Activated CD4-positive, alpha-beta T cell treated with anti-CD3 and anti-CD28 coated beads for 48 hours (primary cell): ENCODE measurements around the gene ADH7.
"Not testable (repeated sequence)": the region's sequence is repeated elsewhere in the genome, so short reads cannot be mapped to it uniquely, and the experiment has no call there.

Experiments used
- DNase-seq: peaks from one replicate; pipeline ENCODE4 v3.0.0-alpha.2; 2020

ADH7 gene

DNA sequence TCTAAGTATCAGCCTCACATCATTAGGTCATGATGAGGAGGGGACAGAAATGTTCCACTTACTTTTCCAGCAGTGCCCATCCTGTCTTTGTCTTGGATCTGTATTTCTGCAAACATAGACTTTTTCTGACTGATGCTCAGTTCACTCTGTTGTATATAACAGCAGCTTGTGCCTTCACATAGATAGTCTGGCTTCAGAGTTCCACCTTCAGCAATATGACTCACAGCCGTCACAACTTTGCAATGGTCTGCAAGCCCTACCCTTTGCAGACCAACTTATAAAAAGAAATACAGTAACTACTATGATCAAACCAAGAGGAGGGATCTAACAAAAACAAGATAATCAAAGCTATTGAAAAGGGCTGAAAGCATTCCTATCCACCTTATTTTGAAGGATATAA is at the start of gene ADH7:
Gene ADH7 (minus strand): TSS at position 189 of the 400 bp plus-strand sequence. CDS start 109 bp downstream, at position 80.
- no peak for DNase-seq

DNA sequence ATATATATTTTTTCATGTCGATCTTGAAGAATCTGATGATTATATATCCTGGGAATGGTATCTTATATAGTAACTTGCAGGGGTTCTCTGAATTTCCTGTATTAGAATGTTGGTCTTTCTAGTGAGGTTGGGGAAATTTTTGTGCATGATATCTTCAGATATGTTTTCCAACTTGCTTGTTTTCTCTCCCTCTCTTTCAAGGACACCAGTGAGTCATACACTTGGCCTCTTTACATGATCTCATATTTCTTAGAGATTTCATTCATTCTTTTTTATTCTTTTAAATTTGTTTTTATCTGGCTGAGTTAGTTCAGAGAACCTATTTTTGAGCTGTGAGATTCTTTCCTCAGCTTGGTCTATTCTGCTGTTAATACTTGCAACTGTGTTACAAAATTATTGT is 48.5 kb upstream of the ADH7 start:
- DNase-seq, result no peak

DNA sequence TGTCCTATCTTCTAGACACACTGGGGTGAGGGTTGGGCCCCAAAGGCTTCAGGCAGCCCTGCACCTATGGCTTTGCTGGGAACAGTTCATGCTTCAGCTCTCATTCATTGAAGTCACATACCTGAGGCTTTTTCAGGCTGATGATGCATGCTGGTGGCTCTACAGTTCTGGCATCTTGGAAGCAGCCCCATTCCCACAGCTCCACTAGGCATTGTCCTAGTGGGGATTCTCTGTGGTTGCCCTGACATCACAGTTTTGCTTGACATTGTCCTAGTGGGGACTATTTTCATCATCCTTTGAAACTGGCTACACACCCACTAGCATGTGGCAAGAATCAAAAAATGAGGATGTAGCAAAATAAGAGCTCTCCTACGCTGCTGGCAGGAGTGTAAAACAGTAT is 38.0 kb upstream of the ADH7 start:
- no peak for DNase-seq

DNA sequence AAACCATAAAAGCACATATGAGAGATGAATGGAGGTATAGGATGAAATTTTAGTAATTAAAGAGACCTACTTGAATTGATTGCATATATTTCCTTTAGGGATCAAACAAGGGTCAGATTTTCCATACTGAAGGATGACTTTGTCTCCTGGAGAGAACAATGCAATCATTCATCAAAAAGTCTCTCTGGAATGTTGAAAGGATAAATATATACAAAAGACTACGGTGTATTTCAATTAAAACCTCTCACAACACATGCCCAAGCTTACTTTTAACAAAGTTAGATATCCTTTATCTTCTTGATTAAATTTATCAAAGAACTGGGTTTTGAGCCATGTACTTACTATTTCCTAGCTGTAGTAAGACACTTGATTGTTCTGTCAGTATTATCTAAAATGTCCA is 36.8 kb upstream of the ADH7 start:
- DNase-seq, result no peak

DNA sequence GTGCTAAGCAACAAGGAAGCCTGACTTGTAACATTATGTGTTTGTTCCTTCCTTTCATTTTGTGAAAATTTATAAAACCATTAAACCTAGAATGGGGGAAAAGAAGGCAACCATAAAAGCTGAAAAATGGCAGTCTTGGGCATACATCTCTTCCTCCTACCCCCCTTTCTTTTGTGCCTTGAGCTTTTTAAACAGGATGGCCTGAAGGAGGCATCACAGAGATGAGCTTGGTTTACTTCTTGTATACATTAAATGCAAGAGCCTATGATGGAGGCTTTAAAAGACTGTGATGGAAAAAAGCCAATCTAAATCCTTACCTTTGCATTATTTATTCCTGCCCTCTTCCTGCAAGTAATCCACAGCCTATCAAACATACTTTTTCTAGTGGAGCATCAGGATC is 36.2 kb upstream of the ADH7 start:
- no peak for DNase-seq

DNA sequence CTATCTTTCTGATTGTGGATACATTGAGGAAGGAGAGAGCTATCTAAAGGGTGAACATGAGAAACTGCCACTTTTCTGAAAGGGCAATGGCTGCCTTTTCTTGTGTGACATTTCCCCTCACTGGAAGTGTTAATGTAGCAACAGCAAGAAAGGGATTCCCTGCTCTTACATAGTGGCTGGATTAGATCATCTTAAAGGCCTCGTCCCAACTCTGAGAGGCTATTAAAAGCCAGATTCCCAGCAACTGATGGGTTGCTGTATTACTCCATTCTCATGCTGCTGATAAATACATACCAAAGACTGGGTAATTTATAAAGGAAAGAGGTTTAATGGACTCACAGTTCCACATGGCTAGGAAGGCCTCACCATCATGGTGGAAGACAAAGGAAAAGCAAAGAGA is 33.7 kb upstream of the ADH7 start:
- DNase-seq, result no peak

DNA sequence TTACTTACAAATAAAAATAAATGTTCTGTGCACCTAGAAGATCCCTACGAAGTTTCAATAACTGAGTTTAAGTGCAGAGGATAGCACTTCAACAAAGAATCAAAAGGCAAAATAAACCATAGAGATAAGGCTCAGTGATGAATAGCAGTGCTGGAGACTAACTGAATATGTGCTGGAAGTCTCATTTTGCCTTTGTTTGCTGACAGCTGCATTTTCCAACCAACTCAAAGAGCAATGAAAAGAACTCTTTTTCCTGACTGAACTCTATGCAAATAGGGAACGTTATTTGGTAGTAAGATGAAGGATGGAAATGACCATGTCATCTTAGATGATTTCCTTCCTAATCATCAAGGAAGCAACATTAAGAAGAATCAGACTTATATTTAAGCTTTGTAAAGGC is 32.7 kb upstream of the ADH7 start:
- DNase-seq, result no peak

DNA sequence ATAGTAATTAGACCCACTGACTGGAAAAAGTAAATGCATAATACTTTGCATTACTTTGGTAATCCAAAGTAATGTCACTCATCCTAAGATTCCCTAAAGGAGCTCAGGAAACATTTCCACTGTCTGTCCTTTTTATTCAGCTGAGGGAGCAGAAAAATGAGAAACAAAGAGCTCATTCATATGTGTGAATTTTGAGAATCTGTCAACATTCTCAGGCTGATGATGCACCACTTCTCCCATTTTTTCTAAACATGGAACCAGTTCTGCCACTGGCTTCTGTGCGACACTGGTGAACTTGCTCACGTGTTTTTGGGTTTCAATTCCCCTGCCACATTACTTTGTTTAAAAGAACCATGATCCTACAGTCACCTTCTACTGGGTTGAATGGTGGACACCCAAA is 28.4 kb upstream of the ADH7 start:
- no peak for DNase-seq

DNA sequence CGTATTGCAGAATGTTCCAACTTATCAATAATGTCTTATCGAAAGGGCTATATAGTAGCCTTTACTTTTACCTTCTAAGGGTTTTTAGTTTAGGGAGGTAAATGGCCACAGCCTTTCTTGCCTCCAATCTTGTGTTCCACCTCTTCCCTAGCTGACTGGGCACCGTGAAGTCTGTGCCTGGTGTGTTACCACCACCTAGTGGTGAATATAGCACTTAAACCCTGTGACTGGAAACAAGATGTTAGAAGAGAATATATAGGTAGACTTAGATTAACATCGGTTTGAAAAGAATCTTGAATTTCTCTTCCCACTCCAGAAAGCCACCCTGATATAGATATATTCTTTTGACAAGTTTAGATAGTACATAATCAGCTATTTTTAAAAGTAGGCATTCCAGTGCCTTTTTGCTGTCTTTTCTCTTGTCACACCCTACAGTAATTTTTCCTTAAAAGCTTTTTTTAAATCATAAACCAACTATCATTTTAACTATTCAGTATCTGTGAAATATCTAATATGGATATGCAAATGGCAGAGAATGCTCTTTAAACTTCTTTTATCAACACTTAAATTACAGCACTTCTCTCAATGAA is 27.8 kb upstream of the ADH7 start:
- peak; percentile 60 for DNase-seq

DNA sequence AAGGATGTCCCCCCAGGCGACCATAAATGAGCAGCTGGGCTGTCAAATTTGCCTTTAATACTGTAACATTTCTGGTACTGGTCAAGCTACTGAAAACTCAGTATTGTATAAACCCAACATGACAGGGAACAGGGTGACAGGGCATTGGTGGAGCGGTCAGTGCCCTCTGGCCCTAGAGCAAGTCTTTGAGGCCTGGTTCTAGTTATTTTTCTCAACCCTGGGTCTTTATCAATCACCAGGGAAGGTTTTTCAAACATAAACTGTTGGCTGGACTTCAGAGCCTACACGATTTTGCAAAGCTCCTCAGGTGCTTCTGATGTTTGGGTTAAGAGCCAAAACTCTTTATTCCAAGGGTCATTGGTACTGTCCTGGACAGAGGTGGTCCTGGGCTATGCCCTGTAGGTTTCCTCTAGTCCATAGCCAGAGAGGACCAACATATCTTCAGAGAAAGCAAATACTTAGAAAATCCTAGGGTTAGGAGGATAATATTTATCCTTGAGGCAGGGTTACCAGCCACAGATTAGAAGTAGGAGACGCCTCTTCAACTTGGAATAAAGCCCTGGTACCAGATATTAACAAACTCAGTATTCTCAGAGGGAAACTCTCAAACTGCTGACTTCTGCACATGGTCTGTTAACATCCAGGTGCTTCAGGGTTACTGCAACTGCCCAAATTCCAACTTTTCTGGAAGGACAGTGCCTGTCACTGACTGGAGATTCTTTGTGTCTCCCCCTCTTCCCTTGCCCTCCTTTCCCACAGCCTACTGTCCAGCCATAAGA is 26.7 kb upstream of the ADH7 start:
- DNase-seq, result no peak

DNA sequence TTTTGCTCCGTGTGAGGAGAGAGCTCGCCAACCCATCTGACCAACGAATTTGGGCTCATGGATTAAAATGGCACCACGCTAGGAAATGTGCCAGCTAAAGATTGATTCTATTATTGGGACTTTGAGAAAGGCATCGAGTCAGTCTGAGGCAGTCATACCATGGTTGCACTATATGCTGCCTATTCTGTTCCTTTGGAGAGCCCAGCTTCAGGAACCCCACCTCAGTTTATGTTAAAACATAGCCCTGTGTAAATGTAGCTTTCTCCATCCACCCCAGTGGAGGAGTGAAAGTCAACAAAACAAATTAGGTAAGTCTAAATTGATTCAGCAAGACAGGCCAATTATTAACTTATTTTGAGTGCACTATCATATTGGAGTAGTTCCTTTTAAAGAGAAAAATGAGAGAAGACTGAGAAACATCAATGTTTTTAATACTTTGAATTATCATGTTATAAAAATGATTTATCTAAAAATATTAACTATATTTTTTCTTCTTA is 24.5 kb upstream of the ADH7 start:
- no peak for DNase-seq

DNA sequence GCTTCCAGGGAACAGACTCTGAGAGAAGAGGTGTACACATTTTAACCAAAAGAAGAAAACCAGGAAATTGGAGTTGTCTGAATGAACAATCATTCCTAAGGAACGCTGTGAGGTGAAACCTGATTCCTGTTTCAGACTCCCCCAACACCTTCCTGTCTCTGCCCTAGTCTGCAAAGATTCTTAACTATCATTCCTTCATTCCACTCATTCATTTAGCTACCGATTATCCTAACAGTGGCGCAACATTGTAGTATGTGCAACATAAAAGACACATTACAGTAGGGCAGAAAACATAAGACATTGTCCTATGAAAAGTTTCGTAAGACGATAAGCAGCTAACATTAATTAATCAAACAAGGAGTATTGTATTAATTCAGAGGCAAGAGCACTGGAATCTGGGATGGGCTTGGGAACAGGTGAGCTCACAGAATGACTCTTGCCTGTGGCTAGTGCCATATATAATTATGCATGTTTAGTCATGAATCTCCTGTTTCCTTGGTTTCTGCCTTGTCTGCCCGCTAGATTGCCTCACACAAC is 23.8 kb upstream of the ADH7 start:
- DNase-seq, result no peak

DNA sequence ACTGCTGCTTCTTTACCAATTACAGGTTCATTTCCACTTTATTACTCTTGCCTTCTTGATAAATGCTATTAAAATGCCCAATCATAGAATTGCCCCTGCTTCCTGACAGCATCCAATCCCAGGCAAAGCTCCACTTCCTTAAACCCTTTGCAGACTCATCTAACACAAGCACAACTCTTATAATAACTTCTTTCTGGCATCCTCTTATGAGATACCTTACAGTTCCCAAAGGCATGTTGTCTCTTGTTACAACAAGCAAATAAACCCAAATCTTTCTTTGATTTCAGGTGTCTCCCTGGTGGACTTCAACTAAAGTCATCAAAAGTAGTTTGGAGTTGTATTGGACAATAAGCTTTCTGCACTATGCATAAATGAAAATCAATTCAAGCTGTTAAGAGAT is 22.5 kb upstream of the ADH7 start:
- no peak for DNase-seq

DNA sequence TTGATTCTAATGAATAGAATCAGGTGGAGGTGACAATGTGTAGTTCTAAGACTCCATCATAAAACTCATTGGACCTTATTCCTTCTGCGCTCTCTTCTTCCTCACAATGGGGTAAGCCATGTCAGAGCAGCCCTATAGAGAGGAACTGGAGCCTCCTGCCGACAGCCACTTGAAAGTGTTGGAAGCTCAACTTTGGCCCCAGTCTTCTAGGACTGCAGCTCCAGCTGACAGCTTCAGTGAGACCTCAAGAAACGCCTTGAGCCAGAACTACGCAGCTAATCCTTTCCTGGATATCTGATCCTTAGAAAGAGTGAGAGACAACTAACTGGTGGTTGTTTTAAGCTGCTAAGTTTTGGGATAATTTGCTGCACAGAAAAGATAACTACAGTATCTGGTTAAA is 22.1 kb upstream of the ADH7 start:
- no peak for DNase-seq

DNA sequence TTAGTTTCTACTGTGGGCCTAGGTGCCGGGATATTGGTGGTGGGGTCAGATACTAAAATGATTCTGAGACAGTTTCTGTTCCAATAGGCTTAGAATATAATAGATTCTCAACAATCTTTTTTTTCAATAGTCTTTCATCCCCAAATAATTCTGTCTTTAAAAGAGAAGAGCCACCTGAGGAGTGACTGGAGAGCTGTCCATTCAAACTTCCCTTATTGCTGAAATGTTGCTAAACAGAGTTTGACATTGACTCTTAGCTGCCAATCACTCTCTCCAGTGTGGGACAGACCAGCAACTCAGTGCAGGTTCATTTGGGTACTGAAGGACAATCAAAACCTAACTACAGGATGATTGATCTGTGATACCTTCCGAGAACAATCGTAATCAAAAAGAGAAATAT is 12.4 kb upstream of the ADH7 start:
- no peak for DNase-seq

DNA sequence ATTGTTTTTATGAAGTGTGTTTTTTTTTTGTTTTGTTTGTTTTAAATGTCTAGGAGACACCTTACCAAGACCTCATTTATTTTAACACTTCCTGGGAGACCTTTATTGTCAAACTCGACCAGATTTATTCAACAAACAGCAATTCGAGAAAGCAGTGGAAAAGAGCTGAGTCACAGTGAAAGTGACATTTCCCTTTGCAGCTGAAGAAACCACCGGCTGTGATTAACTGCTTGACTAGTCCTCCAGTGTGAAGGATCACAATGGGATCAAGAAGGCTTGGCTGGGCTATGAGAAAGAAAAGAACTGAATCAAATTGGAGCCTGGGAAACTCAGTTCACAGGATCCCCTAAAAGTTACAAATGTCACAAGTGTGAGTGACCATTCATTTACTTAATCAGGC is 11.9 kb upstream of the ADH7 start:
- DNase-seq, result peak; percentile 13

DNA sequence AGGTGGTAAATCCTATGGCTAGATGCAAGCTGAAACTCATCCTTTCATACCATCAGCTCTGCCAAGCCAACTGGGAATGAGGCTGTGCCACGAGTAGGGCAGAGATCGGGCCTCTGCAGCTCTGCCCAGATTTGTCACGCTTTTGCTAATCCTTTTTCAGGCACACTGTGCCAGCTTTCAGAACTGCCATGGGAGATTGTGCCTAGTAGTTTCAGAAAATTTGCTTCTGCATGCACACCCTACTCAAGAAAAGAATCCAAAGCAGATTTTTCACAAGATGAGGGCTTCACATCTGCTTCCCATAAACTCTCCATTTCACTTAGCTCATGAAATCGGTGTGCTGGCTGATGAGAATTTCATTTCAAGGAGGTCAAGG is 3.3 kb upstream of the ADH7 start:
- DNase-seq, result no peak

DNA sequence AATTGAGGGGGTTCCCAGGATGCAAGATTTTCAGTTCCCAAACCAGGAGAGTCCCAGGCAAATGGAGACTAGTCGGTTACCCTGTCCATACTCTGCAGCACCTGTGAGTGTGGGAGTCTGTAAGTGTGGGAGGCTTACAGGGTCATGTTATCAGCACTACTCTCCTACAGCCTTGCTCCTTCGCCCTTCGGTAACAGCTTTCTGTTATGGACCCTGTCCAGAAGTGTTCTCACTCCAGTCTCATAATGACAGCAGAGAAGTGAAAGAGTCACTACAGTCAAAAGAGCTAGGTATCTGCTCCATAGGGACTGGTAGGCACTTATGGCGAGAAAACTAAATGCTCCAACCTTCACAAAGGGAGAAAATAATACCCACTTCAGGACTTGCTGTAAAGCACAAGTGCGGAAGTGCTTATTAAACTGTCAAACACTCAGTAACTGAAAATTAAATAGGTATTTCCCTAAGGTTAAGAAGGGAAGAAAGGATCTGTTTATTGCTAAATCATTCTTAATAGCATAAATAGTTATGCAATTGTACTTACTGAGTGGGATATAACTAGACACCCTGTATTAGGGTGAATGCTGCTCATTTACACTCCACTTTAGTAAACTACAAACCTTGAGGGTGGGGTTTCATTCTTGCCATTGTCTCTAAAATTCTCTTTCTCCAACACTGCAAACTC is 2.7 kb upstream of the ADH7 start:
- no peak for DNase-seq

DNA sequence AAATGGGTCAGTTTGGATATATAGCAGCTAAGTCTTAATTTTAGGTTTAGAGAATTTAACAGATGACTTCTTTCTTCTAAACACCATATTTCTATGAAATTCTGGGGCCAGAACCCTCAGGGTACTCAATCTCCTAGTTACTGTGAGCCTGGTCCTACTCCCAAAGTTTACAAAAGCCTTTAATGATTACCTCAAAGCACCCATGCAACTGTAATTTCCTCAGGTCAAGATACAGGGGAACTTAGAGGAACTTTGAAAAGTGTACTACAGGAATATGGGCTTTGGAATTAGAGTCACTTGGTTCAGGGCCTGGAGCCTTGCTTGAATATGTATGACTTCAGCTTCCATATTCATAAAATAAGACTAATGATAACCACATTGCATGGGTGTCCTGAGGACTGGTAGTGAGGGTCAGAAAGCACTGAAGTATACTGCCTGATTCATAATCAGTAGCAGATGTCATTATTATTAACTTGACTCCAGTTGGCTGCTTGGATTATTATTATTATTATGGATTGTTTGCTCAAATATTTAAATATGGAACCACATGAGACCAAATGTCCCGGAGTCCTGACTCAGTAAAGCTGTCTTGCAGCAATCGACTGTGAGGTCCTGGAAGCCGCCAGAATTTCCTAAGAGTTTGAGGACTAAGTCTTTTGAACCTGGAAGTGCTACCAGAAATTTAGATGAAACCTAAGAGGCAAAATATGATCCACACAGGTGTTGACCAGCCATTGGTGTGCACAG is 2.0 kb upstream of the ADH7 start:
- no peak for DNase-seq

DNA sequence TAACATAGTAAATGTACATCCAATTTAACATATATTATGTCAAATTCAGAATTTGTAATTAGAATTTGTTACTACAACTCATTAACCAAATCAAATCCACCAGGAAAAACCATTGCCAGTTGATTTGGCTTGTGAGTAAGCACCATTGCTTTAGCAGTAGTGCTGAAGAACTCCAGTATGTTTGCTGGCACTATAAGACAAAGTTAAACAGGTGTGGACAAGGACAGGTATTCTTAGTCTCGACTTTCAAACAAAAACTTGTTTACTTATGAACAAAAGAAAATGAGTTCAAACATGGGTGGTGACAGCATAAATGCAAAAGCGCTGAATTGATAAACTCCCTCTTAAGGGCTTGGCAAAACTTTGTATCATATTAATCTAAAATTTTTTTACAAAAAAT is 1.3 kb upstream of the ADH7 start:
- DNase-seq, result no peak

DNA sequence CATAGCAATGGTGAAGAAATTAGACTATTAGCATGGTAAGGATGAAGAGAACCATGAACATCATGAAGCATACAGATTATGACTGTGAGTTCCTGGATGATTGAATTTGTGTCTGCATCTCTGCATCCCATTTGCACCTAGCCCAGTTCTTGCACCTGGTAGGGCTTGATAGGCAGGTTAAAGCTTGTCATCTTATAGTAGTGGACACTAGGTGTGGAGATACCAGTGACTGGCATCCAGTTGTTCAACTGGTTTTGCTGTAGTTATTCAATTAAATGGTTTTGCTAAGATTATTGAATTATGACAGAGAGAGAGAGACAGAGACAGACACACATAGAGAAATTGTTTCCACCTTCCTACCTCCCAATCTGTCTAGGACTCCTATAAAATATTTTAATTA is 5.0 kb downstream of the ADH7 start:
- DNase-seq, result no peak

DNA sequence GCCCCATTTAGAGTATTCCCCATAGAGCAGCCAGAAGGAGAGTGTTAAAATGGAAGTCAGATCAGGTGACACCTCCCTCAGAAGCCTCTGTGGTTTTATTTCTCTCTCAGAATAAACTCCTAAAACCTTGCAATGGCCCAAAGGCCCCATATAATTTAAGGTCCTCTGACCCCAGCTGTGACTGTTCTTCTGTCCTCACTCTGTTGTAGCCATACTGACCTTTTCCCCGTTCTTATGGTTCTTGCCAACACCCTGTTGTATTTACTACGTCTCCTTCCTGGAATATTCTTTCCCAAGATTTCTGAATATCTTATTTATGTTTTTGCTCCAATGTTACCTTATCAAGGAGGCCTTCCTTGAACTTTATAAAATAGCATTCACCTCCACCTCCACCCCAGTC is 18.0 kb downstream of the ADH7 start:
- no peak for DNase-seq

DNA sequence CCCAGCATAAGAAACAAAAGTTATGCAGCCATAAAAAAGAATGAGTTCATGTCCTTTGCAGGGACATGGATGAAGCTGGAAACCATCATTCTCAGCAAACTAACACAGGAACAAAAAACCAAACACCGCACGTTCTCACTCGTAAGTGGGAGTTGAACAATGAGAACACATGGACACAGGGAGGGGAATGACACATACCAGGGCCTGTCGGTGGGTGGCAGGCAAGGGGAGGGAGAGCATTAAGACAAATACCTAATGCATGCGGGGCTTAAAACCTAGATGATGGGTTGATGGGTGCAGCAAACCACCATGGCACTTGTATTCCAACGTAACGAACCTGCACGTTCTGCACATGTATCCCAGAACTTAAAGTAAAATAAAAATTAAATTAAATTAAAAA is 19.4 kb downstream of the ADH7 start:
- DNase-seq, result not testable (repeated sequence)
